ENCODE measurements around the gene CDKN2AIPNL. TPM values are rescaled to one million over a fixed set of nuclear protein-coding genes. Genes with fewer than 3 reads are reported as not detected.

CDKN2AIPNL gene
- total and polyA plus RNA-seq, 2 of the 13 experiments (the other 11 are each of a cell fraction or from before 2014, with no cell fraction given), result 17.4 to 46.5 TPM

DNA sequence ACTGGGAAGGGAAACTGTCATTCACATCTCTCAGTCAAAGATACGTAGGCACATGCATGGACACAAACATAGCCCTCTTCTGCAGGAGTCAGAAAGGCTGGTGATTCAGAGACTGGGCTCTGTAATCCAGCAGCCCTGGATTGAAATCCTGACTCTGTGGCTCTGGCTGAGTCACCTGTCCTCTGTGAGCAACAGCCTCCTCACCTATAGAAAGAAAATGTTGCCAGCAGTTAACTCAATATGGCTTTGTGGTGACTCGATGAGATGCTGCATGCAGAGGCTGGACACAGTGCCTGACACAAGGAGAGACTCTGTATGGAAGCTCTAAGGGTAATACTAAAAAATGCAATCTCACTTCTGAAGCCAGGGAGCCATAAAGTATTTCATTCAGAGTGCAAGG lies 23.9 kb upstream of the CDKN2AIPNL start:
- BruUV-seq (replicated peaks), result no TSS peak
- no peak for DNase-seq (ENCODE audit: low spot score)
- Histone ChIP-seq H3K4me3 (replicated peaks in 1 of 3; ENCODE audit: insufficient read depth in 1 of 3, low read depth in 2 of 3, low read length in 3 of 3) (no peak overlapping the region), H3K4me2 (ENCODE audit: low read depth, low read length) (peak overlapping the region; percentile 10), H3K27ac (ENCODE audit: extremely low read length, insufficient read depth, low read length) (no peak overlapping the region), H3K9ac (ENCODE audit: insufficient read depth, low read depth, low read length) (no peak overlapping the region), H3K79me2 (ENCODE audit: insufficient read depth, low read length) (no peaks in the 10 kb centered on the region), H3K9me3 (ENCODE audit: low read length) (no peaks in the 10 kb centered on the region), H3K4me1 (ENCODE audit: insufficient read depth, low read length) (peaks cover 72% of the 10 kb centered on the region), H4K20me1 (ENCODE audit: insufficient read depth, low read length) (no peaks in the 10 kb centered on the region), H3K27me3 (ENCODE audit: control insufficient read depth in 1 of 2, insufficient read depth in 2 of 2, low read length in 2 of 2) (peaks cover 2 to 12% of the 10 kb centered on the region in 2 experiments; a peak in 4 of 5 replicates), H3K36me3 (replicated peaks in 1 of 2; ENCODE audit: control insufficient read depth in 1 of 2, insufficient read depth in 2 of 2, low read length in 2 of 2) (no peaks in the 10 kb centered on the region), H2AFZ (ENCODE audit: low read length) (no peak overlapping the region)
- ChIA-PET CTCF (ENCODE audit: low intra/inter-chr PET ratio, low total read pairs) (no interaction called here), POLR2A (interaction anchor here (2.9 kb wide), 2 partner anchors 20 to 31 kb away, joined by 29 to 31 read pairs; no protein-coding TSS in a partner anchor)
- in situ Hi-C loops (cut with HindIII; ENCODE audit: extremely low pct_ligation_motif_present, low pct_unique_long_range_greater_than_20kb) (no loop called here), intact Hi-C loops (cut with micrococcal nuclease; ENCODE audit: unreplicated experiment) (no loop called here)
- FAIRE-seq, result no peak
- TF ChIP-seq FOSL2 (CRISPR knock-in tag; IDR thresholded peaks at IDR 0.05) (0 out of 2 replicates have a peak, but pooled peaks have one; percentile 4), ZNF790 (CRISPR knock-in tag; IDR thresholded peaks at IDR 0.05; ENCODE audit: borderline replicate concordance) (no peak)
- TF ChIP-seq, protein P1, sequence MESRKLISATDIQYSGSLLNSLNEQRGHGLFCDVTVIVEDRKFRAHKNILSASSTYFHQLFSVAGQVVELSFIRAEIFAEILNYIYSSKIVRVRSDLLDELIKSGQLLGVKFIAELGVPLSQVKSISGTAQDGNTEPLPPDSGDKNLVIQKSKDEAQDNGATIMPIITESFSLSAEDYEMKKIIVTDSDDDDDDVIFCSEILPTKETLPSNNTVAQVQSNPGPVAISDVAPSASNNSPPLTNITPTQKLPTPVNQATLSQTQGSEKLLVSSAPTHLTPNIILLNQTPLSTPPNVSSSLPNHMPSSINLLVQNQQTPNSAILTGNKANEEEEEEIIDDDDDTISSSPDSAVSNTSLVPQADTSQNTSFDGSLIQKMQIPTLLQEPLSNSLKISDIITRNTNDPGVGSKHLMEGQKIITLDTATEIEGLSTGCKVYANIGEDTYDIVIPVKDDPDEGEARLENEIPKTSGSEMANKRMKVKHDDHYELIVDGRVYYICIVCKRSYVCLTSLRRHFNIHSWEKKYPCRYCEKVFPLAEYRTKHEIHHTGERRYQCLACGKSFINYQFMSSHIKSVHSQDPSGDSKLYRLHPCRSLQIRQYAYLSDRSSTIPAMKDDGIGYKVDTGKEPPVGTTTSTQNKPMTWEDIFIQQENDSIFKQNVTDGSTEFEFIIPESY (CRISPR knock-in tag; IDR thresholded peaks at IDR 0.05), result no peak
- ATAC-seq, result no peak
- WGBS (ENCODE audit: low lambda C conversion rate), result 0% methylated on average over 1 of the region's 2 CpGs

DNA sequence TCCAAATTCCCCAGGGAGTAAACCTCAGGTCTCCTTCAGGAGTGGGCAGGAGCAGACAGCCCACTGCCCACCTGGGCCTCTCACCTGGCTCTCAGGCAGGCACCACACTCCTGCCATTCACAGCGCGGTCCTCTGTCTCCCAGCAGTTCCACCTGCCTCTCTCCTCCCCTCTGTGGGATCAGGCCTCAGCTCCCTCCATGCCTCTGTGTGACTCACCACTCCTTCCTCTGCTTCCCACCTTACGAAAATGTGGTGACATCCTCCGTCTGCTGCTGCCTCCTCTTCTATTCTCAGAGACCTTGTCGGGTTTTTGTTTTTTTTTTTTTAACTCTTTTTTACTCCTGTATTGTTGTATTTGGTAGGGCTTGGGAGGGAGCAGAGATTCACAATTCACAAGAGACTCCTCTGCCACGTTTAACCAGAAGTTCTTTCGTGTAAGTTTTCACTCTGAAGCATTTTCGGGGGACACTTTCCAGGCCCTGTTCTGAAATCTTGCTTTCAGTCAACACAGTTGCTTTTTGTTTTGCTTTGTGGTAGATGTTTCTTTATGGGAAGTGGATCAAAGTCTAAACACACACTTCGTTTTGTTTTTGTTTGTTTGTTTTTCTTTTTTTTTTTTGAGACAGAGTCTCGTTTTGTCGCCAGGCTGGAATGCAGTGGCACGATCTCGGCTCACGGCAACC lies 21.1 kb upstream of the CDKN2AIPNL start:
- FAIRE-seq, result no peak
- H4K20me1 ChIP-seq (ENCODE audit: insufficient read depth, low read length), result no peaks in the 10 kb centered on the region
- DNase-seq (ENCODE audit: low spot score), result no peak
- 1% methylated on average over 14 of the region's 14 CpGs for WGBS (ENCODE audit: low lambda C conversion rate)
- peak; percentile 48 for ATAC-seq
- no peaks in the 10 kb centered on the region for H3K9me3 ChIP-seq (ENCODE audit: low read length)
- H3K27me3 ChIP-seq (ENCODE audit: control insufficient read depth in 1 of 2, insufficient read depth in 2 of 2, low read length in 2 of 2), result peaks cover 2 to 16% of the 10 kb centered on the region in 2 experiments; a peak in 4 of 5 replicates
- H3K36me3 ChIP-seq (replicated peaks in 1 of 2; ENCODE audit: control insufficient read depth in 1 of 2, insufficient read depth in 2 of 2, low read length in 2 of 2), result no peaks in the 10 kb centered on the region
- ChIA-PET POLR2A (interaction anchor here (1.0 to 1.5 kb wide), 5 partner anchors 17 to 79 kb away, joined by 3 to 4 read pairs (median 3); partner anchors contain the start of gene UBE2B), CTCF (ENCODE audit: low intra/inter-chr PET ratio, low total read pairs) (no interaction called here)
- in situ Hi-C loops (cut with HindIII; ENCODE audit: extremely low pct_ligation_motif_present, low pct_unique_long_range_greater_than_20kb), result no loop called here
- H3K9ac ChIP-seq (ENCODE audit: insufficient read depth, low read depth, low read length), result peak overlapping the region; percentile 53
- BruUV-seq (replicated peaks), result no TSS peak
- peak overlapping the region; percentile 28 for H2AFZ ChIP-seq (ENCODE audit: low read length)
- H3K4me3 ChIP-seq (replicated peaks in 1 of 3; ENCODE audit: insufficient read depth in 1 of 3, low read depth in 2 of 3, low read length in 3 of 3), result peak overlapping the region; percentile 36 to 41 (median 38); a peak in 5 of 6 replicates
- H3K4me2 ChIP-seq (ENCODE audit: low read depth, low read length), result peak overlapping the region; percentile 77
- intact Hi-C loops (cut with micrococcal nuclease; ENCODE audit: unreplicated experiment), result no loop called here
- H3K79me2 ChIP-seq (ENCODE audit: insufficient read depth, low read length), result no peaks in the 10 kb centered on the region
- H3K4me1 ChIP-seq (ENCODE audit: insufficient read depth, low read length), result peaks cover 54% of the 10 kb centered on the region
- H3K27ac ChIP-seq (ENCODE audit: extremely low read length, insufficient read depth, low read length), result no peak overlapping the region
- TF ChIP-seq, protein P2, sequence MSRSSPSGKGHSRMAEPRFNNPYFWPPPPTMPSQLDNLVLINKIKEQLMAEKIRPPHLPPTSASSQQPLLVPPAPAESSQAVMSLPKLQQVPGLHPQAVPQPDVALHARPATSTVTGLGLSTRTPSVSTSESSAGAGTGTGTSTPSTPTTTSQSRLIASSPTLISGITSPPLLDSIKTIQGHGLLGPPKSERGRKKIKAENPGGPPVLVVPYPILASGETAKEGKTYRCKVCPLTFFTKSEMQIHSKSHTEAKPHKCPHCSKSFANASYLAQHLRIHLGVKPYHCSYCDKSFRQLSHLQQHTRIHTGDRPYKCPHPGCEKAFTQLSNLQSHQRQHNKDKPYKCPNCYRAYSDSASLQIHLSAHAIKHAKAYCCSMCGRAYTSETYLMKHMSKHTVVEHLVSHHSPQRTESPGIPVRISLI (CRISPR knock-in tag; IDR thresholded peaks at IDR 0.05; ENCODE audit: borderline replicate concordance), result peak; percentile 19; the same call in 1 of the 2 replicates
- TF ChIP-seq FOSL2 (CRISPR knock-in tag; IDR thresholded peaks at IDR 0.05) (peak; percentile 83), GATAD2A (CRISPR knock-in tag; IDR thresholded peaks at IDR 0.05) (peak; percentile 29; the same call in 1 of the 2 replicates), SP5 (CRISPR knock-in tag; IDR thresholded peaks at IDR 0.05; ENCODE audit: borderline replicate concordance, low read depth) (no peak), ZNF121 (CRISPR knock-in tag; IDR thresholded peaks at IDR 0.05) (no peak), ZBTB7B (CRISPR knock-in tag; IDR thresholded peaks at IDR 0.05) (no peak), MAZ (IDR thresholded peaks at IDR 0.05; ENCODE audit: borderline replicate concordance, low read depth, low read length) (no peak), MAZ (CRISPR knock-in tag; IDR thresholded peaks at IDR 0.05; ENCODE audit: low read depth) (no peak)
- TF ChIP-seq, protein P3, sequence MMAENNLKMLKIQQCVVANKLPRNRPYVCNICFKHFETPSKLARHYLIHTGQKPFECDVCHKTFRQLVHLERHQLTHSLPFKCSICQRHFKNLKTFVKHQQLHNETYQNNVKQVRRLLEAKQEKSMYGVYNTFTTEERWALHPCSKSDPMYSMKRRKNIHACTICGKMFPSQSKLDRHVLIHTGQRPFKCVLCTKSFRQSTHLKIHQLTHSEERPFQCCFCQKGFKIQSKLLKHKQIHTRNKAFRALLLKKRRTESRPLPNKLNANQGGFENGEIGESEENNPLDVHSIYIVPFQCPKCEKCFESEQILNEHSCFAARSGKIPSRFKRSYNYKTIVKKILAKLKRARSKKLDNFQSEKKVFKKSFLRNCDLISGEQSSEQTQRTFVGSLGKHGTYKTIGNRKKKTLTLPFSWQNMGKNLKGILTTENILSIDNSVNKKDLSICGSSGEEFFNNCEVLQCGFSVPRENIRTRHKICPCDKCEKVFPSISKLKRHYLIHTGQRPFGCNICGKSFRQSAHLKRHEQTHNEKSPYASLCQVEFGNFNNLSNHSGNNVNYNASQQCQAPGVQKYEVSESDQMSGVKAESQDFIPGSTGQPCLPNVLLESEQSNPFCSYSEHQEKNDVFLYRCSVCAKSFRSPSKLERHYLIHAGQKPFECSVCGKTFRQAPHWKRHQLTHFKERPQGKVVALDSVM (CRISPR knock-in tag; IDR thresholded peaks at IDR 0.05), result peak; percentile 45

Data from HepG2 (cell line).